PFSK-1 (cell line): ENCODE results near the gene NCOA6.

ENCODE experiments used
- FOXP2 ChIP-seq: optimal IDR thresholded peaks from 2 replicates; pipeline ENCODE3; 2011; ENCODE audit warnings: borderline replicate concordance, control low read depth, inconsistent platforms; ENCODE audit not compliant: insufficient read depth; ENCODE audit errors: extremely low read length, extremely low read depth
- POLR2AphosphoS5 ChIP-seq: IDR thresholded peaks from 2 replicates; pipeline ENCODE4 v1.6.1; 2012; ENCODE audit warnings: low read depth, mild to moderate bottlenecking, control low read depth, low read length, moderate library complexity
- SIN3A ChIP-seq: IDR thresholded peaks from 2 replicates; pipeline ENCODE4 v1.6.1; 2012; ENCODE audit warnings: mild to moderate bottlenecking, low read length, moderate library complexity, borderline replicate concordance; ENCODE audit not compliant: insufficient read depth
- TAF1 ChIP-seq: IDR thresholded peaks from 2 replicates; pipeline ENCODE4 v1.6.1; 2012; ENCODE audit warnings: low read length, control low read depth, borderline replicate concordance; ENCODE audit not compliant: insufficient read depth
- TF ChIP-seq, protein P1 (sequence below), 2 experiments: IDR thresholded peaks; 2 replicates each; pipeline versions ENCODE4 v1.6.1 to v1.8.0; 2011 to 2012; ENCODE audit warnings: low read depth in 2 of 2, low read length in 2 of 2, control low read depth in 1 of 2, inconsistent platforms in 1 of 2, mild to moderate bottlenecking in 1 of 2, moderate library complexity in 1 of 2; ENCODE audit not compliant: insufficient read depth in 1 of 2

NCOA6 gene

DNA sequence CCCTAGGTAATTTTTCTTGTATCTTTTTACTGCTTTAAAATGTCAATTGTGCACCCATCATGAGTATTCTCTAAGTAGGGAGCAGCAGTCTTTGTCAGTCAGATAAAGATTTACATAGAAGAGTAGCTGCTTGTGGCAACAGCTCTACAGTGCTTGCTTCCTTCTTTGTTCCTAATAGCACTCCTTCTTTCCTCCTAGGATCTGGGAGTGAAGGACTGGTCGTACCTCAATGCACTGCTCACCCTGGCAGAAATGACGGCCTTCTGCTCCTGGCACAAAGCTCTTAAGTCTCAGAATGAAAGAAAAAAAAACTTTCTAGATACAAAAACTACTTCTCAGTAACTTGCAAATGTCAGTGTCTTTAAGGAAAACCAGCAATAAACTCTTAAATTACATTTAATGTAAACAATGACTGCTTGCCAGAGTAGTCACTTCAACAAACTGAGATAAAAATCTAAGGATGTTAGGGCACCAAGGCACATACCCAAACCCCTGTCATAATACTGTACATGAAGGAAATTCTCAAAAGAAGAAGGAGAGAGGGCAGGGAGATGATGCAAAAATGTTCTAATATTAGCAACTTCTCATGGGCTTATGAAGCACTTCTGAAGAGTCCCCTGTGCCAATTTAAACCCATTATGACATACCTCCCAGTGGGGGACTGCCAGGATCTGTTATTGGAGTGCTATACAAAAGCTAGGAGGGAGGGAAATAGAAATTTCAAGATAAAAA, 34.0 kb downstream of the NCOA6 start:
- TF ChIP-seq FOXP2 (no peak), POLR2AphosphoS5 (no peak), TAF1 (no peak), SIN3A (no peak)
- TF ChIP-seq, protein P1, sequence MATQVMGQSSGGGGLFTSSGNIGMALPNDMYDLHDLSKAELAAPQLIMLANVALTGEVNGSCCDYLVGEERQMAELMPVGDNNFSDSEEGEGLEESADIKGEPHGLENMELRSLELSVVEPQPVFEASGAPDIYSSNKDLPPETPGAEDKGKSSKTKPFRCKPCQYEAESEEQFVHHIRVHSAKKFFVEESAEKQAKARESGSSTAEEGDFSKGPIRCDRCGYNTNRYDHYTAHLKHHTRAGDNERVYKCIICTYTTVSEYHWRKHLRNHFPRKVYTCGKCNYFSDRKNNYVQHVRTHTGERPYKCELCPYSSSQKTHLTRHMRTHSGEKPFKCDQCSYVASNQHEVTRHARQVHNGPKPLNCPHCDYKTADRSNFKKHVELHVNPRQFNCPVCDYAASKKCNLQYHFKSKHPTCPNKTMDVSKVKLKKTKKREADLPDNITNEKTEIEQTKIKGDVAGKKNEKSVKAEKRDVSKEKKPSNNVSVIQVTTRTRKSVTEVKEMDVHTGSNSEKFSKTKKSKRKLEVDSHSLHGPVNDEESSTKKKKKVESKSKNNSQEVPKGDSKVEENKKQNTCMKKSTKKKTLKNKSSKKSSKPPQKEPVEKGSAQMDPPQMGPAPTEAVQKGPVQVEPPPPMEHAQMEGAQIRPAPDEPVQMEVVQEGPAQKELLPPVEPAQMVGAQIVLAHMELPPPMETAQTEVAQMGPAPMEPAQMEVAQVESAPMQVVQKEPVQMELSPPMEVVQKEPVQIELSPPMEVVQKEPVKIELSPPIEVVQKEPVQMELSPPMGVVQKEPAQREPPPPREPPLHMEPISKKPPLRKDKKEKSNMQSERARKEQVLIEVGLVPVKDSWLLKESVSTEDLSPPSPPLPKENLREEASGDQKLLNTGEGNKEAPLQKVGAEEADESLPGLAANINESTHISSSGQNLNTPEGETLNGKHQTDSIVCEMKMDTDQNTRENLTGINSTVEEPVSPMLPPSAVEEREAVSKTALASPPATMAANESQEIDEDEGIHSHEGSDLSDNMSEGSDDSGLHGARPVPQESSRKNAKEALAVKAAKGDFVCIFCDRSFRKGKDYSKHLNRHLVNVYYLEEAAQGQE (IDR thresholded peaks at IDR 0.05; ENCODE audit: insufficient read depth in 1 of 2, low read depth in 2 of 2, low read length in 2 of 2), result no peak

DNA sequence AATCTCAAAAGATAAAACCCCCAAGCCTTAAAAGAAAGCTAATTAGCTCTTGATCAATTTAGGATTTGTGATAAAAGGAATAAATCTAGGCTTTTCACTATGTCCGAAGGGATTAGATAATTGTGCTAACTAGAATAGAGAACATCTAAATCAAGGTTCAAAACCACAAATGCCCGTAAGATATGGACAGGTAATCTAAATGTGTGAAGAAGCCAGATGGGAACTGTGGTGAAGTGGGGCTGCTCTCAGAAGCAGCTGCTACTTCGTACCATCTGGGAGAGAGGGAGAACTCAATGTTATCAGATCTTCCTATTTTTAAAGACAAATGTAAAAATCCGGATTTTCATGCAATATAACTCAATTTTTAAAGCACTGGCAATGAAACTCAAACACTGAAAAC, 44.2 kb downstream of the NCOA6 start:
- TF ChIP-seq POLR2AphosphoS5, result no peak
- TF ChIP-seq FOXP2, result no peak
- TF ChIP-seq TAF1, result no peak
- no peak for TF ChIP-seq SIN3A
- TF ChIP-seq, protein P1 (IDR thresholded peaks at IDR 0.05; ENCODE audit: insufficient read depth in 1 of 2, low read depth in 2 of 2, low read length in 2 of 2), result no peak

DNA sequence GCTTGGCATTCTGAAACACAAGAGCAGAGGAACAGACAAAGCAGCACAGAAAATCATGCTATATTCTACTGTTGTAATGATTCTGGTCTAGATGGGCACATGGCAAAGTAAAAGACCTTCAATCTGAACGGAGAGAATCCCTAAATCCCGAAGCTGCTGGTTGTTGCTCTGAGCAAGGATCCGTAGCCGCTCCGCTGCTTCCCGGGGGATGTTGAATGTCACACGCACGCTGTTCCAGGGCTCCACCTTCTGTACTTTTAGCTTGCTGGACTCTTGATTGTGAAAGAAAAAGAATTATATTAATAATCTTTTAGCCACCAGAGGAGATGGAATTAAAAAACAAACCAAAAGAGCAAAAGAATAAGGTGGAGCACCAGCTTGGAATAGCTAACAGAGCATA, 49.3 kb downstream of the NCOA6 start:
- no peak for TF ChIP-seq TAF1
- TF ChIP-seq, protein P1 (IDR thresholded peaks at IDR 0.05; ENCODE audit: insufficient read depth in 1 of 2, low read depth in 2 of 2, low read length in 2 of 2), result no peak
- TF ChIP-seq POLR2AphosphoS5, result no peak
- TF ChIP-seq SIN3A, result no peak
- TF ChIP-seq FOXP2, result no peak

DNA sequence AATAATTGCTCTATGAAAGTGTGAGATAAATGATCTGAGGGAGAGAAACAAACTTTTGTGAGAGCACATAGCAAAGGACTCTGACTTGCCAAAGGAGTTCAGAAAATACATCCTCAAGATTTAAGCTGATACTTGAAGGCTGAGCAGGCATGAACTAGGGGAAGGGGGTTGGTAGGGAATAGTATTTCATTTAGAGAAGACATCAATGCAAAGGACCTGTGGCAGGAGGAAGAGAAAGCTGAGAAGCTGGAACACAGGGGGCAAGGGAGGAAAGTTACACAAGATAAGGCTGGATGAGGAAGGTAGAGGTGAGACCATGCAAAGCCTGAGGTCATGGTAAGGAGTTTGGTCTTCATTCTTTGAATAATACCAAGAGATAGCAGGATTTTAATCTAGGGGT, 50.6 kb downstream of the NCOA6 start:
- TF ChIP-seq TAF1, result no peak
- no peak for TF ChIP-seq SIN3A

DNA sequence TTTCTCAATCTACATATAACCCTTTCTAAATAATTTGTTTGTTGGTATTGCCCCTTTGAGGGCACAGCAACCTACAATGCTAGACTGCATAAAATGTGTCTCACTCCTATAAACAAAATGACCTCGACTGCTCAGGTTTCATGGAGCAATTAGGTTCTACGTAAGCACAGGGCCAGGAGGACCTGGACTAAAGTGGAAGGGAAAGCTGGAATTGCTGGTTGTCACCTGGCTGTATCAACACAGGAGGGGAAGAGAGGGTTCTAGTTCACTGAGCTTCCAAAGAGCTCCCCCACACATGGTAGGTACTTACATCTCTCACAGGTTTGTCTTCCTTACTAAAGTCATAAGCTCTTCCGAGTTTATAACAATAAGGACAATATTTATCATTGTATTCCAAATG, 51.0 kb downstream of the NCOA6 start:
- TF ChIP-seq POLR2AphosphoS5, result no peak
- TF ChIP-seq FOXP2, result no peak
- TF ChIP-seq TAF1, result no peak
- no peak for TF ChIP-seq SIN3A
- TF ChIP-seq, protein P1 (IDR thresholded peaks at IDR 0.05; ENCODE audit: insufficient read depth in 1 of 2, low read depth in 2 of 2, low read length in 2 of 2), result no peak
